ENCODE measurements around the gene TBX5. TPM values are rescaled to one million over a fixed set of nuclear protein-coding genes. Genes with fewer than 3 reads are reported as not detected.
"Not testable (repeated sequence)": the region's sequence is repeated elsewhere in the genome, so short reads cannot be mapped to it uniquely, and the experiment has no call there.

Gene TBX5
- total RNA-seq, 4 donors from 2014 or later, result 8.6 to 38.8 (median 28.0) TPM

DNA sequence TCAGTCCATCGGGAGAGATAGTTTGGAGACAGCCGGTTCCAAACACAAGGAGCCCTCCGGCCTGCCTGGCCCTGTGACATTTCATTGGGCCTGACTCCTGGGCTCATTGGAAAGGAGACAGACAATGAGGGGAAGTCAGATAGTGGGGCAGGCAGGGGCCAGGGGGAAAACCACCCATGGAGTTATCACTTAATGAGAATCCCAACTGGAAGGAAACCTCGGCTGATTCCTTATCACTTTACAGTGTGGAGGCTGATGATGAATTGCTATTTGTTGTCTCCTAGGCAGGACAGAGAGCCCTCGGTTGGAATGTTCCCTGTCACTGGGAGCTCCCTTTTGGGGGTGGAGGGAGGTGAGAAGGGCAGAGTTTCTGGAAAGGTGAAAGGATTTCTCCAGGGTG, 44.4 kb downstream of the TBX5 start:
- ATAC-seq, result no peak
- Histone ChIP-seq H3K9me3 (no peaks in the 10 kb centered on the region), H3K27me3 (no peaks in the 10 kb centered on the region), H3K4me1 (no peaks in the 10 kb centered on the region), H3K36me3 (peaks cover 0 to 96% of the 10 kb centered on the region in 2 donors), H3K4me3 (no peak overlapping the region), H3K27ac (no peak overlapping the region)
- WGBS, 2 donors (ENCODE audit: low coverage in 1 of 2), result 49% methylated on average over 2 of the region's 5 CpGs; no CpG with 5 or more reads in 1 of the 2 donors
- TF ChIP-seq POLR2AphosphoS5 (IDR thresholded peaks at IDR 0.05), result no peak
- TF ChIP-seq, protein P1, sequence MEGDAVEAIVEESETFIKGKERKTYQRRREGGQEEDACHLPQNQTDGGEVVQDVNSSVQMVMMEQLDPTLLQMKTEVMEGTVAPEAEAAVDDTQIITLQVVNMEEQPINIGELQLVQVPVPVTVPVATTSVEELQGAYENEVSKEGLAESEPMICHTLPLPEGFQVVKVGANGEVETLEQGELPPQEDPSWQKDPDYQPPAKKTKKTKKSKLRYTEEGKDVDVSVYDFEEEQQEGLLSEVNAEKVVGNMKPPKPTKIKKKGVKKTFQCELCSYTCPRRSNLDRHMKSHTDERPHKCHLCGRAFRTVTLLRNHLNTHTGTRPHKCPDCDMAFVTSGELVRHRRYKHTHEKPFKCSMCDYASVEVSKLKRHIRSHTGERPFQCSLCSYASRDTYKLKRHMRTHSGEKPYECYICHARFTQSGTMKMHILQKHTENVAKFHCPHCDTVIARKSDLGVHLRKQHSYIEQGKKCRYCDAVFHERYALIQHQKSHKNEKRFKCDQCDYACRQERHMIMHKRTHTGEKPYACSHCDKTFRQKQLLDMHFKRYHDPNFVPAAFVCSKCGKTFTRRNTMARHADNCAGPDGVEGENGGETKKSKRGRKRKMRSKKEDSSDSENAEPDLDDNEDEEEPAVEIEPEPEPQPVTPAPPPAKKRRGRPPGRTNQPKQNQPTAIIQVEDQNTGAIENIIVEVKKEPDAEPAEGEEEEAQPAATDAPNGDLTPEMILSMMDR (IDR thresholded peaks at IDR 0.05), result no peak
- no peak for TF ChIP-seq POLR2A (IDR thresholded peaks at IDR 0.05)
- no peak for TF ChIP-seq EP300 (IDR thresholded peaks at IDR 0.05)

DNA sequence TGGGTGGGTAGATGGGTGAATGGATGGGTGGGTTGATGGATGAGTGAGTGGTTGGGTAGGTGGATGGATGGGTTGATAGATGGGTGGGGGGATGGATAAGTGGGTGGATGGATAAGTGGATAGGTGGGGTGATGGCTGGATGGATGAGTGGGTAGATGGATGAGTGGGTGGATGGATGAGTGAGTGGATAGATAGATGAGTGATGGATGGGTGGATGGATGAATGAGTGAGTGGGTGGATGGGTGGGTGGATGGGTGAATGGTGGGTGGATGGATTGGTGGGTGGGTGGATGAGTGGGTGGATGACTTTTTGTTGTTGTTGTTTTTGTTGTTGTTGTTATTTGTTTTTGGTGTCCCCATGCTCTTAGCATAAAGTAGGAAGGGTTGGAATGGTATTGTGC, 45.5 kb downstream of the TBX5 start:
- Histone ChIP-seq H3K36me3 (peaks cover 0 to 96% of the 10 kb centered on the region in 2 donors), H3K27me3 (no peaks in the 10 kb centered on the region), H3K27ac (no peak overlapping the region), H3K9me3 (no peaks in the 10 kb centered on the region), H3K4me3 (no peak overlapping the region), H3K4me1 (no peaks in the 10 kb centered on the region)
- no peak for TF ChIP-seq EP300 (IDR thresholded peaks at IDR 0.05)
- TF ChIP-seq POLR2A (IDR thresholded peaks at IDR 0.05), result no peak
- TF ChIP-seq, protein P1 (IDR thresholded peaks at IDR 0.05), result no peak
- TF ChIP-seq POLR2AphosphoS5 (IDR thresholded peaks at IDR 0.05), result no peak
- no peak for ATAC-seq

GRCh38 chr12:114355389-114356088, 50.4 kb downstream of the TBX5 start:
- Histone ChIP-seq H3K36me3 (peaks cover 0 to 61% of the 10 kb centered on the region in 2 donors), H3K9me3 (no peaks in the 10 kb centered on the region), H3K4me1 (no peaks in the 10 kb centered on the region), H3K27ac (no peak overlapping the region), H3K27me3 (no peaks in the 10 kb centered on the region), H3K4me3 (no peak overlapping the region)
- 54% methylated on average over 2 of the region's 16 CpGs; no CpG with 5 or more reads in 1 of the 2 donors for WGBS, 2 donors (ENCODE audit: low coverage in 1 of 2)
- ATAC-seq, result peak; percentile 60
- TF ChIP-seq, protein P1 (IDR thresholded peaks at IDR 0.05), result peak in 1 of 4 experiments; percentile 58
- TF ChIP-seq POLR2AphosphoS5 (IDR thresholded peaks at IDR 0.05), result no peak

- not testable (repeated sequence) for H3K36me3 ChIP-seq, H3K27me3 ChIP-seq, H3K4me3 ChIP-seq, H3K9me3 ChIP-seq, H3K27ac ChIP-seq, ATAC-seq, H3K4me1 ChIP-seq
- 66 to 75% methylated on average over 5 to 7 of the region's 7 CpGs for WGBS, 2 donors (ENCODE audit: low coverage in 1 of 2)
Measured at GRCh38 chr12:114349239-114349638, 56.7 kb downstream of the TBX5 start.

- Histone ChIP-seq H3K27ac (no peak overlapping the region), H3K36me3 (no peaks in the 10 kb centered on the region), H3K4me1 (no peaks in the 10 kb centered on the region), H3K27me3 (no peaks in the 10 kb centered on the region), H3K4me3 (no peak overlapping the region), H3K9me3 (no peaks in the 10 kb centered on the region)
- no peak for ATAC-seq
- 84 to 100% methylated on average over 2 to 3 of the region's 3 CpGs for WGBS, 2 donors (ENCODE audit: low coverage in 1 of 2)
- no peak for TF ChIP-seq POLR2AphosphoS5 (IDR thresholded peaks at IDR 0.05)
- no peak for TF ChIP-seq EP300 (IDR thresholded peaks at IDR 0.05)
- TF ChIP-seq POLR2A (IDR thresholded peaks at IDR 0.05), result no peak
- TF ChIP-seq, protein P1 (IDR thresholded peaks at IDR 0.05), result no peak
Measured at GRCh38 chr12:114347861-114348260, 58.1 kb downstream of the TBX5 start.
